Measurements from ENCODE around the gene MOB3B.

MOB3B gene

GRCh38 chr9:27385606-27386322 lies 143.8 kb downstream of the MOB3B start:
- no peak for DNase-seq

DNA sequence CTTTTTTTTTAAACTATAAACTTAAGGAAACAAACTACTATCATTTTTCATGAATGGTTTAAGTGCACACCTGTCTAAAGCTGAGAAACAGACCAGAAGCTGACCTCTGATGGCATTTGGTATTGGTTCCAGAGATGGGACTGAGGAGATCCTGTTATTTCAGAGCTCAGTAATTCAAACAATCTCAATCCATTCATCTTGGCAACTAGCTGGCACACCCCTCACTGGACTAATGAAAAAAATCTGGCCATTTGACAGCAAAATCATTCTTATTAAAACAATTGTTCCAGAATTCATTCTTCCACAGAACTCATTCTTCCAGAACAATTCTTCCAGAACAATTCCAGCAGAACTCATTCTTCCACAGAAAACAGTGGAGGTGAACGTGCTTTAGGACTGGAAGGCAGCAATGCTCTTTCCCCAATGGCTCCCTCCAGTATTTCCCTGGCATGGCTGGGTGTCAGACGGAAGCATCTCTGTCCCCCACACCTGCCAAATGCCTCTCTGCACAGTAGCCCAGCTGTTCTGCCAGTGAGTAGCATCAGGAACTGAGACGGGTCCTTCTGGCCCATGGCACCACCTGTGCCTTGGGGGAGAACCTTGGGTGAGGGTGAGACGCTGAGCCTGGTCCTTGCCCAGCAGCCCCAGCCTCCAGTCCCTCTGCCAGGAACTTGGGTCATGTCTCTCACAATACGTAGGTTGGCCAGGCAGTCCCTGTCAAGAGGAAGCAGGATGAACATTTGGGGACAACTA lies 145.2 kb downstream of the MOB3B start:
- no peak for DNase-seq

DNA sequence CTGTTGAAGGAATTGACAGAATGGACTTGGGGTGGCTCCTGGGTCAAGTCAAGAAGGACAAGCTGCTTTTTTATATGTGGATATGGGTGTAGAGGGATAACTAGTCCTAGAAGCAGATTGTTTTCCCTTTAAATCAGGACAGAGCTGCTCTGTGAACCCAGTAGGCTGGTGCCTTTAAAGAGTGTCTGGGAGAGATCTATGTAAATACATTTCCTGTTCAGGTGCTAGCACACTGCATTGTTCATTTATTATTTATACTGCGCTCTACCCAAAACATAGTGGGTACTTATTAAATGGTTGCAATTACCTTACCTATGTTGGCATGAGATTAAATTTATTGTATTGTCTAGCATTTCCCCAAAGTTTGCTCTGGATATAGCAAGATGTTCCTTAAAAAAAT lies 146.1 kb downstream of the MOB3B start:
- no peak for DNase-seq

GRCh38 chr9:27382975-27383374 lies 146.6 kb downstream of the MOB3B start:
- no peak for DNase-seq

DNA sequence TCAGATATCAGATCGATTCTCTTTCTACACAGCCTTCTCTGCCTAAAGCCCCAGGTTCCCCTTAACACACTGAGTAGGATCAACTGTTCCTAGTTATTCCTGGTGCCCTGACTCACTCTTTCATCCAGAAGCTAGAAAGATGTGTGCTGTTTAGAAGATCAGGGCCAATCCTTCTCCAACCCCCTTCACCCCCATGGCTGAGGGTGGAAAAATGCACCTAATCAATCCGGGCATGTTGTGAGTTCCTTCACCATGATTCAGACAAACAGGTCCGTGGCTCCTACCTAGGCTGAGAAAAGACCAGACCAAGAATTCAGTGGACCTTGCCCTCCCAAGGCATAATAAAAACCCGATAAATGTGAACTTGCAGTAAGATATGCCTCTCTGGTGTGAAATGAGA lies 147.3 kb downstream of the MOB3B start:
- DNase-seq = no peak

- no peak for DNase-seq
Measured at GRCh38 chr9:27379311-27380251, 150.0 kb downstream of the MOB3B start.

GRCh38 chr9:27377811-27378456 lies 151.7 kb downstream of the MOB3B start:
- peak in 1 of 2 donors; percentile 23 for DNase-seq

GRCh38 chr9:27377147-27377807 lies 152.3 kb downstream of the MOB3B start:
- no peak for DNase-seq

- no peak for DNase-seq
Measured at GRCh38 chr9:27373851-27374250, 155.8 kb downstream of the MOB3B start.

DNA sequence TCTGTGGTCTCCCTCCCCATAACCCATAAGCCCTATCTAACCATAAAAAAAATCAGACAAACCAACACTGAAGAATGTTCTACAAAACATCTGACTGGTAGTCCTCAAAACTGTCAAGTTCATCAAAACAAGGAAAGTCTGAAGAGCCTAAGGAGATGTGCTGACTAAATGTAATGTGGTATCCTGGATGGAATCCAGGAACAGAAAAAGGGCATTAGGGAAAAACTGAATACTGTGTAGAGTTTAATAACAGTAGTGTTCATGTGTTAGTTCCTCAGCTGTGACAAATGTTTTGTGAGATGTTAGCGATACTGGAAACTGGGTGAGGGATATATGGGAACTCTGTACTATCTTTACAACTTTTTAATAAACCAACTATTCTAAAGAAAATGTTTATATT lies 157.0 kb downstream of the MOB3B start:
- no peak for DNase-seq

DNA sequence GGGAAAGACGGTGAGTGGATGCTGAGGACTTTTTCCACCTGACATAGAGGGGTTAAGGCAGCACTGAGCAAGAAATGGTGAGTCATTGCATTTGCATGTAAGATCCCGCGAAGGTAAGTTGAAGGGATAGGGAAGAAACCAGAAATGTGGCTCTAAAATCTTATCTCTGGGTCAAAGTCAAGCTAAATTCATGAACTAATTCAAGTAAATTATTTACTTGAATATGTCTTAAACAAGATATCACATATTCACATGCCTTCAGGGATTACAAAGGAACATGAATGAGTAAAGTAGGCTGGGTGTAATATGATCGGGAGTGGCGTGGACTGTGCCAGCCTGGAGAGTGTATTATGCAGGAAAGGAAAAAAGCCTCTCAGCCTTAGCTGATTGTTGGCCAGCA lies 158.2 kb downstream of the MOB3B start:
- DNase-seq = no peak

DNA sequence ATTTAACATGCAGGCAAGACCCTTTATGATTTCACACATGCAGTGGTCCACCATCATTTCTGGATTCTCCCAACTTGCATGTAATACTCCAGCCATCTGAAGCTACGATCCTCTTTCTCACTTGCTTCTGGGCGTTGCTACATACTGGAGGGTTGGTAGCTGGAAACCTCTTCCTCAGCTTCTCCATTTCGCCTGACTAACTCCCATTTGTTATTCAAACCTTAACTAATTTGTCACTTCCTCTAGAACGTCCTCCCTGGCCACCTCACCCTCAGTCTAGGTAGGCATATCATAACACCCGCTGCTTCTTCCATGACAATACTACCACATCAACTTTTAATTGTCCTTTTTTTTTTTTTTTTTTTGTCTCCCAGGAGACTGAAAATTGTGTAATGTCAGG lies 160.0 kb downstream of the MOB3B start:
- DNase-seq = peak; percentile 79 to 88

DNA sequence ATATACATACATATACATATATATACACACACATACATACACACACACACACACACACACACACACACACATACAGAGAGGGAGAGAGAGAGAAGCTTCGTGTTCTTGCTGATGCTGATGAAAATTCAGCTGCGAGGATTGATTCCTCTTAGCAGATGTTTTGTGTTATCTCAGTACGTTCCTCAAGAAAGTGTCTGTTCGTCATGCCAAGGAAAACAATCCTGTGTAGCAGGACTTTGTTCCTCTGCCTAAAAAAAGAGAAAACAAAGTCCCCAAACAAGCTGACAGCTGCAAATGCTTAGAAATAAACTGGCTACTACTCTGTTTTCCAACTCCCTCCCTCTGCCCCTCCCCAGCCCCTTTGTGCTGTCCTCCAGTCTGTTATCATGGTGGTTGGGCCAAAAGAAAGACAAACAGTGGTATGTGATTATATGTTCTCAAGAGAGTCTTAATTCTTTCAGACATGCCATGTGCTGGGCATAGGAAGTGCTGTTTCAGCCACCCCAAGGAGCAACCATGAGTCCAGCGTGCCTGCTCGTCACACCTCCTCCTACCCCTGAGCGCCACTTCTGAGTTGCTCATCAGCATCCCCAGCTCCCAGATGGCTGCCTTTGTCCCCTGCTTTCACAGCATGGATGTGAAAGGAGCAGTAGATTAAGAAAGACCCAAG lies 161.2 kb downstream of the MOB3B start:
- DNase-seq = no peak

GRCh38 chr9:27367921-27368315 lies 161.7 kb downstream of the MOB3B start:
- peak in 1 of 2 donors; percentile 45 for DNase-seq

- DNase-seq = peak; percentile 60 to 69
Measured at GRCh38 chr9:27367175-27367798, 162.3 kb downstream of the MOB3B start.

DNA sequence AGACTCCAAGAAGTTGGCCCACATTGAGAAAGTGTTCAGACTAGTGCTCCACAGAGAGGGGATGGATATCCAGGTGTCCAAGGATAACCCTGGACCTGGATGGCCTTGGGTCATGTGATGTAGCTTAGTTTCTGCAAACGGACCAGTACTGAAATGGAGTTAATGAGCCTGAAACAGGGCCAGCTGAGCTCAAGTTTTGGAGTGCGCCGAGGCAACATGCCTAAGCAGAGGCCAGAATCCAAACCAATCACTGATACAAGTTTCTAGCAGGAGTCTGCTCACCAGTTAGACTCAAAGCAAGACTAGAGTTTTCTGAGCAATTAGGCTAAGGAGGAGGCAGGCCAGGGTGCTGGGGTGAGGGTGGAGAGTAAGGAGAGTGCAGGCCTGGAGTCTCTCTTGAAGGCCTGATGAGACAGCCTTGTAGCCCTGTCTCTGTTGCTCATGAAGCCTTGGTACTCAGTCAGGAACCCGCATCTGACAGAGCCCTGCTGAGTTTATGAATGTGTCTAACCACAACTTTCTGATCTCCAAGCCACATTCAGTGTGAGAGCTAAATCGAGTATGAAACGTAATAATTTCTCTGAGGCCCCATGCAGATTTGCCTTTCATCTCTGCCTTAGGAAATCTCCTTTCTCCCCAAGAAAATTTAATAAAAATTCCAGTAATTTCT lies 163.8 kb downstream of the MOB3B start:
- DNase-seq = no peak

DNA sequence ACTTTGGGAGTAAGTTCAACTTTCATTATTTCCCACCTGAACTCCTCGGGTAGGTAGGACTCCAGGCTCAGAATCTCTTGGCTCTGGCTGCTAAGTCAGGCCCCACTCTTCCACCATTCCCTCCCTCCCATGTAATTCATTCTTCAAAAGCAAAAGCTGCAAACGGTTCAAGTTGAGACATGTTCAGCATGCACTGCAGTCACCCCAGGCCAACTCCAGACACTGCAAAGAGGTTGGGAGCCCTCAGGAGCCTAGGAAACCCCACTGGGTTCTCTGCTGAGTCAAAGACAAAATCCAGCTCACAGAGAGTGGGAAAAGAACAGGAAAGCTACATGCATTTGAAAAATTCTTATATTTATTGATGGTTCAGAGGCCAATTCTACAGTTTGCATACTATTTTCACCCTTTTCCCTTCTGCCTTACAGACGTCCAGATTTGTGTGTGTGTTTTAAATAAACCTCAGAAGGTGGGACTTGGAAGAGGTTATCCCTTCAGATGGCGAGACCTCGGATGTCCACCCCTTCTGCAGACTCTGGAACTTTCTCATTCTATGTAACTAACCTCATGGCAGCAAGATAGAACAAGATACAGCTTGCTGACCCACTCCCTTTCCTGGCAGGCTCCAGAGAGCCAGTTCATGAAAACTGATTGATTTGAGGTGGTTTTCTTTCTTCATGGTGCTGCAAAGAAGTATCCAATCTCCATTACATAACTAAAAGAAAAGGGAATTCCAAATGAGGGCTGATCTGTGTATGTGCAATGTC lies 167.0 kb downstream of the MOB3B start:
- DNase-seq = no peak

DNA sequence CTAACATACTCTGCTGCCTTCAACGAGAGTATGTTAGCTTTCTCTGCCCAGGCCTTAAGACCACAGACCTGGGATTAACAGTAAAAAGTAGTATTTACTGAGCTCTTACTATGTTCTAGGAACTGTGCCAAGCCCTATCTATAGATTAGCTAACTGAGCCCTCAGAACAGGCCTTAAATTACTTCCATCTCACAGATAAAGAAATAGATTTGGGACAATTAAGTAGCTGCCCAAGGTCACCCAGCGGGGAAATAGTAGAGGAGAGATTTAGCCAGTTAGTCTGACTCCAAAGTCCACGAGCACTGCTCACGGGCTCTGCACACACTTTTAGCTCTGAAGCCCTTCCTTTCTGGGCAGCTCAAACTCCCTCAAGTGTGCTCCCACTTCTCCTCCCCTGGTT lies 168.1 kb downstream of the MOB3B start:
- DNase-seq = no peak

DNA sequence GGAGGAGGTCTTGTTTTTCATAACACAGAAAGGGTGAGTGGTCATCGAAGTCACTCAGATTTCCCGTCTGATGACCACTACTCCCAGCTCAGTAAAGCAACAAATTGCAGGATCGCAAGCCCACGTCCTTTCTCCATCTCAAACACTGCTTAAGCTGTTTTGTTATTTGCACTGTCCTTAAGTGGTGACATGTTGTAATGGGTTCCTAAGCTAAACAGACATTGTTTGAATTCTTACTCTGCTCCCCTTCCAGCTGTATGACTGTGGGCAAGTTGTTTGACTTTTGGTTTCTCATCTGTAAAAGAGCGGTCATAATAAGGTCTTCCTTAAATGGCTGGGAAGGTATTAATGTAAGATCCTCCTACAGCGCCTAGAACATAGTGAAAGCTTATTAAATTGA lies 169.9 kb downstream of the MOB3B start:
- no peak for DNase-seq

DNA sequence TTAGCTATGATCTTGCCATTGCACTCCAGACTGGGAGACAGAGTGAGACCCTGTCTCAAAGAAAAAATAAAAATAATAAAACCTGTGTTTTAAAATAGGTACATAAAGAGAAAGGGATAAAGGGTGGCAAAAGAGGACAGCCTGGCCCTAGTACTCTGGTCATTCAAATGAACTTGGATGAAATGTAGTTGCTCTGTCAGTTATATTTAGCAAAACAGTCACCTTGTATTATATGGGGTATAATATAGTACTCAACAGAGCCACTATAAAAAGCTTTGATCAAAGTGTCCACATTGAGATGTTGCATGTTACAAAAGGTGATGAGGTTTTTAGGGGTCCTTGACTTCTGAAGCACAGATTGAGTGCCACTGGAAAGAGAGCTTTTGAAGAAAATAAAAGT lies 171.6 kb downstream of the MOB3B start:
- DNase-seq = no peak
